Esophagus (tissue), 2 donors: ENCODE data around the gene MRPS23. TPM values are rescaled to one million over a fixed set of nuclear protein-coding genes. Genes with fewer than 3 reads are reported as not detected.

Experiments used
- H3K27ac ChIP-seq, 2 donors: one replicate each; pipeline ENCODE4 v1.5.1; 2013; ENCODE audit warnings: low read depth in 2 of 2, mild to moderate bottlenecking in 2 of 2, inconsistent platforms in 1 of 2, low read length in 1 of 2, moderate library complexity in 1 of 2
- H3K27me3 ChIP-seq, 2 donors: one replicate each; pipeline ENCODE4 v1.6.1; 2013; ENCODE audit warnings: low read length in 2 of 2, control low read depth in 1 of 2, mild to moderate bottlenecking in 1 of 2; ENCODE audit not compliant: insufficient read depth in 2 of 2, control insufficient read depth in 1 of 2
- H3K36me3 ChIP-seq, 2 donors: one replicate each; pipeline ENCODE4 v1.6.1; 2013; ENCODE audit warnings: low read length in 1 of 2; ENCODE audit not compliant: control insufficient read depth in 2 of 2, insufficient read depth in 2 of 2
- H3K4me1 ChIP-seq, 2 donors: one replicate each; pipeline ENCODE4 v1.6.1; 2013; ENCODE audit warnings: low read length in 1 of 2; ENCODE audit not compliant: control insufficient read depth in 2 of 2, insufficient read depth in 2 of 2
- H3K4me3 ChIP-seq, 2 donors: one replicate each; pipeline ENCODE4 v1.5.1; 2013; ENCODE audit warnings: low read length in 2 of 2, mild to moderate bottlenecking in 2 of 2, low read depth in 1 of 2, moderate library complexity in 1 of 2
- H3K9me3 ChIP-seq, 2 donors: one replicate each; pipeline ENCODE4 v1.6.1; 2013; ENCODE audit warnings: mild to moderate bottlenecking in 2 of 2, low read depth in 1 of 2, low read length in 1 of 2, moderate library complexity in 1 of 2; ENCODE audit not compliant: control insufficient read depth in 2 of 2, insufficient read depth in 1 of 2
- WGBS, 2 donors: extraction: QIAGEN DNeasy Blood & Tissue Kit; methylation state at CpG; one replicate each; pipeline ENCODE4 v1.1.7; 2013; 5-methylcytosine and 5-hydroxymethylcytosine counted together
- polyA plus RNA-seq, 2 donors: library from polyadenylated mRNA; stranded (reverse); fragments of 200-250 nt; gene quantifications; one replicate each; pipeline ENCODE4 v1.2.3, GENCODE V29; 2013
- donor health status: healthy with polysubstance abuse.
- donor health status: Bipolar disorder and iron deficiency.

Gene MRPS23
- polyA plus RNA-seq, 2 donors: 6.5 to 29.2 TPM

GRCh38 chr17:57842280-57842679, 7.6 kb downstream of the MRPS23 start:
- Histone ChIP-seq H3K4me1 (no peaks in the 10 kb centered on the region), H3K9me3 (no peaks in the 10 kb centered on the region), H3K36me3 (peaks cover 0 to 8% of the 10 kb centered on the region in 2 donors), H3K27ac (no peak overlapping the region), H3K27me3 (no peaks in the 10 kb centered on the region), H3K4me3 (no peak overlapping the region)
- 68 to 89% methylated on average over 1 of the region's 1 CpG for WGBS, 2 donors

DNA sequence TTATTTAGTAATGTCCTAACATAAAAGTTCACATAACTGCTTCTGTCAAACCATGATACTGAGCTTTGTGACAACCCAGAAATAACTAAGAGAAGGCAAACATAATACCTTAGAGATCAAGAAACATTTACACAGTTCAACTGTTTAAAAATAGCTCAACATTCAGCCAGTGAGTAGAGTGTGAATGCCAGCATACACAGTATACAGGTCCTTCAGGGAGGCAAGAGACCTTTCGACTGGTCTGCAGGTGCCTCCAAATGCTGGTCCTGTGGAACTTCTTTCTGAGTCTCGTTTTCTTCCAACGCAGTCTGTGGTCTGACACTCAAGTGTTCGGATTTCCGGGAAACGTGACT, 10.3 kb downstream of the MRPS23 start:
- Histone ChIP-seq H3K4me1 (no peaks in the 10 kb centered on the region), H3K4me3 (no peak overlapping the region), H3K9me3 (no peaks in the 10 kb centered on the region), H3K27me3 (no peaks in the 10 kb centered on the region), H3K36me3 (peaks cover 0 to 8% of the 10 kb centered on the region in 2 donors), H3K27ac (no peak overlapping the region)
- WGBS, 2 donors: 87 to 90% methylated on average over 6 of the region's 6 CpGs

DNA sequence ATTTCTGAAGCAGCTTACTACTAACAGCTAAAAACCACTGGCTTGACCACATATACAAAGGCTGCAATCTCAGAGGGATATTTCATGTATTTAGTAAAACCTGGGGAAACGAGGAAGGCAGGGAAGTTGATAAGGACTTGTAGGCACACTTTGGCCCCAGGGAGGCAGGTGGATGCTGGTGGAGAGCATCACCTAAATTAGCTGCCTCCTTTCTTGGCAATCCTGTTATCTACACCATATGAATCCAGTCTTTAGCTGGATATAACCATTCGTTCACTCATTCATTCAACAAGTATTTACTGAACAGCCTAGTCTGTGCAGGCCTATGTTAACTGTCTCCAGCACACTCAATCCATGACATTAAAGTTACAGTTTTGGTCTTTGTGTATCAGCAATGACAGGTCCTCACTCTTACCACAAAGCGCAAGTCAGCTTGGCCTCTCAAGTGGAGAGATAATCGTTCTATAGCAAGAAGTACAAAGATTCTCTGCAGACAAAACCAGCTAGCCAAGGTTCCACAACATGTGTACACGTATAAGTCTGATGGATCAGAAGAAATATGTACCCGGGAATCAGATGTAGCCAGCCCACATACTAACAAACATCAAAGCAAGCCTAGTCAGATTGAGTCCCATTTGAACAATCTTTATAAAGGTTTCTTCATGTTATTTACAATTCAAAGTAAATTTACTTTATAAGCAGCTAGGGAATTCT, 10.8 kb downstream of the MRPS23 start:
- Histone ChIP-seq H3K4me1 (peaks cover under 1 to 5% of the 10 kb centered on the region in 2 donors), H3K4me3 (no peak overlapping the region), H3K27me3 (no peaks in the 10 kb centered on the region), H3K36me3 (peaks cover 0 to 8% of the 10 kb centered on the region in 2 donors), H3K9me3 (no peaks in the 10 kb centered on the region), H3K27ac (no peak overlapping the region)
- 62 to 65% methylated on average over 6 of the region's 6 CpGs for WGBS, 2 donors

DNA sequence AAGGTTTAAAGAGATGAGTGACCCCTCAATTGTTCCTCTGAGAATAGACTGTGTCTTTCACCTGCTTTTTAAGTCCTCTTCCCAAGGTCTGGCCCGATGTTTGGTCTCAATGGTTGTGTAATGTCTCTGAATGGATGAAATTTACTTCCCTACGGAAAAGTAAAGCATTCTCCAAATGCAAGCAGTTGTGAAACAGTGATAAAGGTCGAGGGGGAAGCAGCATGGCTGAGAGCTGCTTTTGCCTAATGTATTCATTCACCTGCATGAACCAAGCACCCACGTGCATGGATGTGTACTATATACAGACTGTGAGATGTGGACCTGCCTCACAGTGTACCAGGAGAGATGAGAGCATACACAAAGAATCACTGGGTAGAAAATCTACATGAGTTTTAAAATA, 11.4 kb downstream of the MRPS23 start:
- Histone ChIP-seq H3K27me3 (no peaks in the 10 kb centered on the region), H3K9me3 (no peaks in the 10 kb centered on the region), H3K4me3 (no peak overlapping the region), H3K27ac (no peak overlapping the region), H3K36me3 (peaks cover 0 to 8% of the 10 kb centered on the region in 2 donors), H3K4me1 (peaks cover 2 to 6% of the 10 kb centered on the region in 2 donors)
- 74 to 80% methylated on average over 4 of the region's 4 CpGs for WGBS, 2 donors

DNA sequence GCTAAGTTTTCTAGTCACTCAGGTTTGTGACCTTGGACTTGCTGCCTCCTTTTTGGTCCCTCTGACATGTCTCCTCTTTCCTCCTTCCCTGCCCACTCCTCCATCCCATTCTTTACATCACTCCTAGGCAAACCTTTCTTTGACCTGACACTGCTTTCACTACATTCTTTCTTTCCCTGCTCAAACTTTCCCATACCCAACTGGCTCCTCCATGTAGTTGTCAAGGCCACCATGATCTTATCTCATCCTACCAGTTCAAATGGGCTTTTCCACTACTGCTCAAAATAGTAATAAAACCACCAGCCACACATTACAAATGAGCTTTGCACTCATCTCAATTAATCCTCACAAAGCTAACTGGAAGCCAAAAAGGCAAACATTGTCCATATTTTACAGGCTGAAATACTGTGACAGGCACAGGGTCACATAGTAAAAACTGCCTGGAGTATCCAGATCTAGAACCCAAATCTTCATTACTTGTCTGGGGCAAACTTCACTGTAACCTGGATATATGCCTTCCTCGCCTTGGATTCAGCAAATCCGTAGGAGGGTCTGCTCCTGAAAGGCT, 14.4 kb downstream of the MRPS23 start:
- Histone ChIP-seq H3K27ac (no peak overlapping the region), H3K9me3 (no peaks in the 10 kb centered on the region)

DNA sequence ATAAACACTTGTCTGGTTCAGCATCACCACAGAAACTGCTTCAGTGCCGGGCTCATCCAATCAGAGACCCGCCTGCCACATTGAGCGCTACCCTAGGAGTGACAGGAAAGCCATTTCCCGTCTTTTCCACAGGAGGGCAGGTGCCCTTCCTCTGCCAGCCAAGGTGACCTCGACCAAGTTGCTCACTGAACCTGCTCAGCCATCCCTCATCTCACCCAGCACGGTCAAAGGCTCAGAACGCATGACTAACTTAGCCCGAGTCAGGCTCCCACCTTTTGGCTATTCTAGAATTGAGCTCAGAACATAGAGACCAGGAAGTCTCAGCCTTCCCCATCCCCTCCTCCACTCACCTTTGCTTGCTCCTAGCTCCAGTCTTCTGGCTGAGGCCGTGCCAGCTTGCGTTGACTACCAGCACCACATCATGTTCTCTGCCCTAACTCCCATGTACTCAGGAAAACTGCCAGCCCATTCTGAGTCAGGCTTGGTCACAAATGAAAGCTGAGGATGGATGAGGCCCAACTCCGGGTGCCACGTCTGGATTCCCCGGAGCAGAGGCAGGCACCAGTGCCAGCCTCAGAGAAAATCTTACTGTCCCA, 15.6 kb downstream of the MRPS23 start:
- no peak overlapping the region for H3K4me3 ChIP-seq
- 35 to 38% methylated on average over 13 of the region's 13 CpGs for WGBS, 2 donors

More for the DNA sequence above, 14.4 kb downstream of the MRPS23 start:
- Histone ChIP-seq H3K27me3 (no peaks in the 10 kb centered on the region), H3K4me3 (no peak overlapping the region), H3K4me1 (peaks cover 2 to 6% of the 10 kb centered on the region in 2 donors), H3K36me3 (peaks cover 0 to 6% of the 10 kb centered on the region in 2 donors)
- WGBS, 2 donors: 92 to 98% methylated on average over 2 of the region's 2 CpGs

GRCh38 chr17:57833179-57833939, 16.5 kb downstream of the MRPS23 start:
- Histone ChIP-seq H3K4me1 (peaks cover 2 to 6% of the 10 kb centered on the region in 2 donors), H3K4me3 (peak overlapping the region in 1 of 2 donors; percentile 41), H3K27ac (peak overlapping the region; percentile 30 to 82), H3K27me3 (no peaks in the 10 kb centered on the region), H3K9me3 (no peaks in the 10 kb centered on the region), H3K36me3 (peaks cover 0 to under 1% of the 10 kb centered on the region in 2 donors)
- 8 to 9% methylated on average over 13 of the region's 13 CpGs for WGBS, 2 donors

More for the DNA sequence above, 15.6 kb downstream of the MRPS23 start:
- Histone ChIP-seq H3K36me3 (peaks cover 0 to 3% of the 10 kb centered on the region in 2 donors), H3K9me3 (no peaks in the 10 kb centered on the region), H3K27ac (peak overlapping the region; percentile 14 to 66), H3K27me3 (no peaks in the 10 kb centered on the region), H3K4me1 (peaks cover 2 to 6% of the 10 kb centered on the region in 2 donors)

- H3K4me1 ChIP-seq: peaks cover 2 to 6% of the 10 kb centered on the region in 2 donors
- H3K27me3 ChIP-seq: no peaks in the 10 kb centered on the region
- 31 to 34% methylated on average over 12 of the region's 12 CpGs for WGBS, 2 donors
- H3K9me3 ChIP-seq: no peaks in the 10 kb centered on the region
- no peaks in the 10 kb centered on the region for H3K36me3 ChIP-seq
- H3K27ac ChIP-seq: peak overlapping the region; percentile 30 to 82
- peak overlapping the region in 1 of 2 donors; percentile 41 for H3K4me3 ChIP-seq
Observed at GRCh38 chr17:57832314-57833178, 17.3 kb downstream of the MRPS23 start.

- Histone ChIP-seq H3K4me1 (peaks cover 2 to 6% of the 10 kb centered on the region in 2 donors), H3K4me3 (no peak overlapping the region), H3K36me3 (no peaks in the 10 kb centered on the region), H3K27ac (no peak overlapping the region), H3K27me3 (no peaks in the 10 kb centered on the region), H3K9me3 (no peaks in the 10 kb centered on the region)
- WGBS, 2 donors: 82 to 92% methylated on average over 7 of the region's 7 CpGs
Observed at GRCh38 chr17:57830880-57831279, 19.0 kb downstream of the MRPS23 start.
